ENCODE measurements around the gene AOPEP.

AOPEP gene

GRCh38 chr9:95005278-95006143 is 279.0 kb downstream of the AOPEP start:
- Histone ChIP-seq H3K9ac (ENCODE audit: low read depth, low read length) (peak overlapping the region; percentile 58), H3K4me1 (ENCODE audit: insufficient read depth, low read length) (peaks cover 4% of the 10 kb centered on the region; the same call in 1 of the 2 replicates), H3K36me3 (ENCODE audit: insufficient read depth, low read depth, low read length) (no peaks in the 10 kb centered on the region), H3K27me3 (ENCODE audit: insufficient read depth, low read length) (peaks cover 41% of the 10 kb centered on the region), H3K9me3 (ENCODE audit: insufficient read depth, low read depth, low read length) (no peaks in the 10 kb centered on the region), H3K27ac (ENCODE audit: low read length) (no peak overlapping the region), H3K4me3 (ENCODE audit: low read length) (peak overlapping the region; percentile 70)

GRCh38 chr9:95007226-95007869 is 280.8 kb downstream of the AOPEP start:
- no peak overlapping the region for H3K4me3 ChIP-seq (ENCODE audit: low read length)
- no peak overlapping the region for H3K27ac ChIP-seq (ENCODE audit: low read length)
- H3K9ac ChIP-seq (ENCODE audit: low read depth, low read length) = no peak overlapping the region
- H3K9me3 ChIP-seq (ENCODE audit: insufficient read depth, low read depth, low read length) = no peaks in the 10 kb centered on the region
- H3K4me1 ChIP-seq (ENCODE audit: insufficient read depth, low read length) = peaks cover 4% of the 10 kb centered on the region; the same call in 1 of the 2 replicates
- H3K27me3 ChIP-seq (ENCODE audit: insufficient read depth, low read length) = peaks cover 36% of the 10 kb centered on the region
- no peaks in the 10 kb centered on the region for H3K36me3 ChIP-seq (ENCODE audit: insufficient read depth, low read depth, low read length)

DNA sequence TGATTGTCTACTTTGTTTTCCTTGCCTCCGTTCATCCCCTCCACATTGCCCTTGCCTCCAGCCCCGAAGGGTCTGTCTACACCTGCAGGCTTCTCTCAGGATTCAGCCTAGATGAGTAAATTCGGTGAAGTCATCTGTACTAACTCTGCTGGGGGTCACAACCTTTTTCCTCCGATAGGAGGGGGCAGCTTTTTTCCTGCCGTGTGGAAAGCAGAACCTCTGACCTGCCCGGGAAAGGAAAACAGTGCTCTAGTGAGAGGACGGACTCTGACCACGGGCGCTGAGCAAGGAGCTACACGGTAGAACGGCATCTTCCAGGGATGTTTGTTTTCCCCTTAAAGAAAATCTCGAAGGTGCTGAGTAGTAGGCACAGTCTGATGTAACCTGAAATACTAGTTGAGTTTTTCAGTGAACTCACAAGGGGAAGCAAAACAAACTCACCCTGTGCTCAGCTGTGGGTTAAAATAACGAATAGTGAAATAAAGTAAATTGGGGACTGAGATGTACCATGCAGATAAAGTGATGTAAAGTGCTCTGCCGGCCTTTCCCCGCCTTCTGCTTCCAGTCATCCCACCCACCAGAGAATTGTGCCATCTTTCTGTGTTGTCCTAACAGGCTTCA is 281.8 kb downstream of the AOPEP start:
- no peak overlapping the region for H3K4me3 ChIP-seq (ENCODE audit: low read length)
- no peak overlapping the region for H3K27ac ChIP-seq (ENCODE audit: low read length)
- no peaks in the 10 kb centered on the region for H3K36me3 ChIP-seq (ENCODE audit: insufficient read depth, low read depth, low read length)
- H3K9ac ChIP-seq (ENCODE audit: low read depth, low read length) = no peak overlapping the region
- no peaks in the 10 kb centered on the region for H3K9me3 ChIP-seq (ENCODE audit: insufficient read depth, low read depth, low read length)
- H3K27me3 ChIP-seq (ENCODE audit: insufficient read depth, low read length) = peaks cover 26% of the 10 kb centered on the region
- peaks cover 4% of the 10 kb centered on the region; the same call in 1 of the 2 replicates for H3K4me1 ChIP-seq (ENCODE audit: insufficient read depth, low read length)

DNA sequence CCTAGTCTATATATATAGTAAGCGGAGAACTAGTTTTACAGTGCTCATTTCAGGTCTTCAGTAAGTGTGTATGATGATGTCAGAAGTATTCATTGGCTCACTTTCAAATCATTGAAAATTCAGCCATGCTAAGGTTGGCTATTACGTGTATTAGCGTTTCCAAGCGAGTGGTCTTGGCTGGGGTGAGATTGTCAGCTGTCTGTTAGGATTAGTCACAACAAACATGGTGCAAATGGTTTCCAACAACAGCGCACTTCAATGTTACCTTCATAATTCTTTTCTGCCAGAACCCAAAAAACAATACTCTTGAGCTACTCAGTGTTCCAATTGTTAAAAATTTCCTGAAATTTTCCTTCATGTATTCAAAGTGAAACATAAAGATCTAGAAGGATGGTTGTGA is 283.0 kb downstream of the AOPEP start:
- no peaks in the 10 kb centered on the region for H3K36me3 ChIP-seq (ENCODE audit: insufficient read depth, low read depth, low read length)
- H3K9ac ChIP-seq (ENCODE audit: low read depth, low read length) = no peak overlapping the region
- no peak overlapping the region for H3K4me3 ChIP-seq (ENCODE audit: low read length)
- H3K27me3 ChIP-seq (ENCODE audit: insufficient read depth, low read length) = peaks cover 15% of the 10 kb centered on the region
- H3K4me1 ChIP-seq (ENCODE audit: insufficient read depth, low read length) = no peaks in the 10 kb centered on the region
- H3K9me3 ChIP-seq (ENCODE audit: insufficient read depth, low read depth, low read length) = no peaks in the 10 kb centered on the region
- H3K27ac ChIP-seq (ENCODE audit: low read length) = no peak overlapping the region

DNA sequence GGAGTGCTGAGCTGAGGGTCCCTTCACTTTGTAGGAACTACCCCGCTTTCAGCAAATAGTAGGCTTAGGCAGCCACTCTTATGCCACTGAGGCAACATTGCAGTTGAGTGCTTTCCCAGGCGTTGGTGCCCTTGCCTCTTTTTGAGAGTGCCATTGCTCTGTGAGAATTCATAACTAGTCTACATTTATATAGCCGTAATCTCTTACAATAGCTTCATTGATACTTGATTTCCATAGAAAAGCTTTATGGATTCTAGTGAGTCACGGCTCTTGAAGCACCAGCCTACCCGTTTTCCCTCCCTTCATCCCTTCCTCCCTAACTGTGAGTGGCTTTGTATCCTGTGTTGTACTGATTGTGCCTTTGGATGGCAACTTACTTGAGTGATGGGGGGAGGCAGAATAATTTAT is 283.9 kb downstream of the AOPEP start:
- no peak overlapping the region for H3K27ac ChIP-seq (ENCODE audit: low read length)
- H3K9me3 ChIP-seq (ENCODE audit: insufficient read depth, low read depth, low read length) = no peaks in the 10 kb centered on the region
- no peak overlapping the region for H3K4me3 ChIP-seq (ENCODE audit: low read length)
- no peaks in the 10 kb centered on the region for H3K36me3 ChIP-seq (ENCODE audit: insufficient read depth, low read depth, low read length)
- peaks cover 11% of the 10 kb centered on the region for H3K27me3 ChIP-seq (ENCODE audit: insufficient read depth, low read length)
- no peaks in the 10 kb centered on the region for H3K4me1 ChIP-seq (ENCODE audit: insufficient read depth, low read length)
- no peak overlapping the region for H3K9ac ChIP-seq (ENCODE audit: low read depth, low read length)

DNA sequence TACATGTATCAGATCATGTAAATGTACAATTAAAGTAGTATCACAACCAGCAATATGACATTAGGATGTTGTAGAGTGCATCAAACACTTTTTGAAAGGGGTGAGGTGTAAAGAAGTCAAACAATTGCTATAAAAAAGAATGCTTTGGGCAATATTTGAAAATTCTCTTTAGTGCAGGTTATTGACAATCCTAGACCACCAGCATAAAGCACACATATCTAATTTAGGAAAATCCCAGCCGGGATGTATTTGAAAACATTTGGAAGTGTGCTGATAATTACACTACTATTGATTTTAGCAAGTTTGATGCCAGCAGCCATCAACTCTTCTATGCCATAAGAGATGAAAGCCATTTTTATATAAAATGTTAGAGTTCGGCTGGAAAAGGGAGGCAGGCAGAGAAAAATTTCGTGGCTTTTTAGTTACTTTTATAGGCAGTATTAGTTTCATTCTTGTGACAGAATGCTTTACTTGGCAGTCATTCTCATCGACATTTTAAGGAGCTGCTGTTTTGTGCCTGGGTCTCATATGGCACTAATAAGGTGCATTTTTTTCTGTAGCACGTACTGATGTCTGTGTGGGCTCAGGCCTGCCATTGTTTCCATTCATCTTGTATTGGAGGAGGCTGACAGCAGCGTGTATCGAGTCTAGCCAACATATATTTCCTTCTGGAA is 285.7 kb downstream of the AOPEP start:
- H3K4me3 ChIP-seq (ENCODE audit: low read length) = no peak overlapping the region
- no peak overlapping the region for H3K9ac ChIP-seq (ENCODE audit: low read depth, low read length)
- H3K27me3 ChIP-seq (ENCODE audit: insufficient read depth, low read length) = no peaks in the 10 kb centered on the region; the same call in 1 of the 2 replicates
- no peak overlapping the region for H3K27ac ChIP-seq (ENCODE audit: low read length)
- no peaks in the 10 kb centered on the region for H3K4me1 ChIP-seq (ENCODE audit: insufficient read depth, low read length)
- H3K9me3 ChIP-seq (ENCODE audit: insufficient read depth, low read depth, low read length) = no peaks in the 10 kb centered on the region
- H3K36me3 ChIP-seq (ENCODE audit: insufficient read depth, low read depth, low read length) = no peaks in the 10 kb centered on the region

DNA sequence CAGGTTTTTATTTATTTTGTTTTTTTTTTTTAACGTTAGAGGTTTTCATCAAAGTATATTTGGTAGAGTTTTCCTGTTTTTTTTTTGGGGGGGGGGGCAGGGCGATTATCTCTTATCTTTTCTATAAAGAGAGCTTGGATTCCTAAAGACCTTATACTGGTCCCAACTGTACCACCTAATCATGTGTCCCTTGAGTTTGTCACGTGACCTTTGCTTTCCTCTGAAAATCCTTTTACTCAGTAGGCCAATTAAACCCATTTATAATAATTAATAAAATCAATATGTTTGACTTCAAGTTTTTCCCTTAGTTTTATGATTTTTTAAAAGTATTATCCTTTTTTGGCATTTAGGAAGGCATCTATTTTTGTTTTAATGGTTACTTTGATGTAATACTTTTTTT is 286.4 kb downstream of the AOPEP start:
- no peaks in the 10 kb centered on the region for H3K9me3 ChIP-seq (ENCODE audit: insufficient read depth, low read depth, low read length)
- no peaks in the 10 kb centered on the region for H3K4me1 ChIP-seq (ENCODE audit: insufficient read depth, low read length)
- no peaks in the 10 kb centered on the region for H3K36me3 ChIP-seq (ENCODE audit: insufficient read depth, low read depth, low read length)
- no peak overlapping the region for H3K9ac ChIP-seq (ENCODE audit: low read depth, low read length)
- H3K27me3 ChIP-seq (ENCODE audit: insufficient read depth, low read length) = no peaks in the 10 kb centered on the region
- no peak overlapping the region for H3K27ac ChIP-seq (ENCODE audit: low read length)
- no peak overlapping the region for H3K4me3 ChIP-seq (ENCODE audit: low read length)

- H3K36me3 ChIP-seq (ENCODE audit: insufficient read depth, low read depth, low read length) = peaks cover 4% of the 10 kb centered on the region; the same call in 1 of the 2 replicates
Measured at GRCh38 chr9:95014917-95015316, 288.4 kb downstream of the AOPEP start.

GRCh38 chr9:95015569-95015968 is 289.1 kb downstream of the AOPEP start:
- H3K27me3 ChIP-seq (ENCODE audit: insufficient read depth, low read length) = no peaks in the 10 kb centered on the region
- no peak overlapping the region for H3K27ac ChIP-seq (ENCODE audit: low read length)
- H3K9ac ChIP-seq (ENCODE audit: low read depth, low read length) = no peak overlapping the region
- H3K4me3 ChIP-seq (ENCODE audit: low read length) = no peak overlapping the region
- H3K4me1 ChIP-seq (ENCODE audit: insufficient read depth, low read length) = no peaks in the 10 kb centered on the region
- peaks cover 6% of the 10 kb centered on the region; the same call in 1 of the 2 replicates for H3K36me3 ChIP-seq (ENCODE audit: insufficient read depth, low read depth, low read length)
- no peaks in the 10 kb centered on the region for H3K9me3 ChIP-seq (ENCODE audit: insufficient read depth, low read depth, low read length)

More at GRCh38 chr9:95014917-95015316, 288.4 kb downstream of the AOPEP start:
- no peaks in the 10 kb centered on the region for H3K4me1 ChIP-seq (ENCODE audit: insufficient read depth, low read length)
- H3K9me3 ChIP-seq (ENCODE audit: insufficient read depth, low read depth, low read length) = no peaks in the 10 kb centered on the region
- no peak overlapping the region for H3K4me3 ChIP-seq (ENCODE audit: low read length)
- no peak overlapping the region for H3K9ac ChIP-seq (ENCODE audit: low read depth, low read length)
- no peaks in the 10 kb centered on the region for H3K27me3 ChIP-seq (ENCODE audit: insufficient read depth, low read length)
- H3K27ac ChIP-seq (ENCODE audit: low read length) = no peak overlapping the region

DNA sequence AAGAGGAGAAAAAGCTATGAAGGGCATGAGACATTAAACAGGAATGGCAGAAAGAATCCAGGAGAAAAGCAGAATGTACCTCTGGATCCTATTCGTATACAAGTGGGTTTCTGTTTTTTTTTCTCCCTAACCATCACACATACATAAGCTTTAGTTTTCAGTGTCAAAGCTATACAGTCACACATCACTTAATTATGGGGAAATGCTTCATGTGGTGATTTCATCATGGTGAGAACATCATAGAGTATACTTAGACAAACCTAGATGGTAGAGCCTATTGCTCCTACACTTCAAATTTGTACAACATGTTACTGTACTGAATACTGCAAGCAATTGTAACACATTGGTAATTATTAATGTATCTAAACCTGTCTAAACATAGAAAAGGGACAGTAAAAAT is 290.6 kb downstream of the AOPEP start:
- no peaks in the 10 kb centered on the region for H3K9me3 ChIP-seq (ENCODE audit: insufficient read depth, low read depth, low read length)
- H3K27ac ChIP-seq (ENCODE audit: low read length) = no peak overlapping the region
- H3K9ac ChIP-seq (ENCODE audit: low read depth, low read length) = no peak overlapping the region
- no peaks in the 10 kb centered on the region for H3K4me1 ChIP-seq (ENCODE audit: insufficient read depth, low read length)
- peaks cover 6% of the 10 kb centered on the region; the same call in 1 of the 2 replicates for H3K36me3 ChIP-seq (ENCODE audit: insufficient read depth, low read depth, low read length)
- H3K27me3 ChIP-seq (ENCODE audit: insufficient read depth, low read length) = no peaks in the 10 kb centered on the region
- no peak overlapping the region for H3K4me3 ChIP-seq (ENCODE audit: low read length)

DNA sequence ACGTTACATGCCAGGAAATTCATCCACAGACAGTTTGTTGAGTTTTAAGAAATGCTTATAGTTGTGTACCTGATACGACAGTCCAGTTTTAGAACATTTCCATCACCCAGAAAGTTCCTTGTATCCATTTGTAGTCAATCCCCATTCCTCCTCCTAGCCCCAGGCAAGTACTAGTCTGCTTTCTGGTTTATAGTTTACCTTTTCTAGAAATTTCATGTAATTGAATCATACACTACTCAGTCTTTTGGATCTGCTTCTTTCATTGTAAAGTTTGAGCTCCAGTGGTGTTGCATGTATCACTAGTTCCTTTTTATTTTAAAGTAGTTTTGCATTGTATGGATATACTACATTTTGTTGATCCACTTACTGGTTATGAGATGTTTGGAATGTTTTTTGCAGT is 291.2 kb downstream of the AOPEP start:
- H3K4me3 ChIP-seq (ENCODE audit: low read length) = no peak overlapping the region
- peaks cover 6% of the 10 kb centered on the region; the same call in 1 of the 2 replicates for H3K36me3 ChIP-seq (ENCODE audit: insufficient read depth, low read depth, low read length)
- no peaks in the 10 kb centered on the region for H3K4me1 ChIP-seq (ENCODE audit: insufficient read depth, low read length)
- no peak overlapping the region for H3K9ac ChIP-seq (ENCODE audit: low read depth, low read length)
- no peaks in the 10 kb centered on the region for H3K9me3 ChIP-seq (ENCODE audit: insufficient read depth, low read depth, low read length)
- no peak overlapping the region for H3K27ac ChIP-seq (ENCODE audit: low read length)
- no peaks in the 10 kb centered on the region for H3K27me3 ChIP-seq (ENCODE audit: insufficient read depth, low read length)

Data from iPS-20b (cell line).